Ovary (tissue), 3 donors: ENCODE measurements around the gene SEMA3G.

Source experiments
- CTCF ChIP-seq, 3 donors: fragments of 450-650 bp in 2 of 3; fragments of 200-600 bp in 1 of 3; IDR thresholded peaks; one replicate each; pipeline versions ENCODE4 v1.5.1 to v1.8.0; 2016 to 2022; ENCODE audit warnings: antibody characterized with exemption in 3 of 3, mild to moderate bottlenecking in 1 of 3
- EP300 ChIP-seq: sonication (generic); formaldehyde crosslinking; IDR thresholded peaks from one replicate; pipeline ENCODE4 v1.6.1; 2017; ENCODE audit warnings: antibody characterized with exemption
- POLR2A ChIP-seq: fragments of 450-650 bp; IDR thresholded peaks from one replicate; pipeline ENCODE4 v1.6.1; 2017; ENCODE audit warnings: antibody characterized with exemption, mild to moderate bottlenecking, moderate library complexity
- donor health status: DM: no; HTN: no; CAD: no.

- TF ChIP-seq CTCF (IDR thresholded peaks at IDR 0.05) (no peak), EP300 (no peak), POLR2A (no peak)
These were observed 35.1 kb upstream of the SEMA3G start for GRCh38 chr3:52479877-52480575.
